Measurements from ENCODE around the gene TBC1D22A. TPM values are rescaled to one million over a fixed set of nuclear protein-coding genes. Genes with fewer than 3 reads are reported as not detected.

Gene TBC1D22A
- total and polyA plus RNA-seq, 10 of the 15 experiments (the other 5 are each of a cell fraction or from before 2014, with no cell fraction given): 0.63 to 44.7 (median 27.4) TPM

DNA sequence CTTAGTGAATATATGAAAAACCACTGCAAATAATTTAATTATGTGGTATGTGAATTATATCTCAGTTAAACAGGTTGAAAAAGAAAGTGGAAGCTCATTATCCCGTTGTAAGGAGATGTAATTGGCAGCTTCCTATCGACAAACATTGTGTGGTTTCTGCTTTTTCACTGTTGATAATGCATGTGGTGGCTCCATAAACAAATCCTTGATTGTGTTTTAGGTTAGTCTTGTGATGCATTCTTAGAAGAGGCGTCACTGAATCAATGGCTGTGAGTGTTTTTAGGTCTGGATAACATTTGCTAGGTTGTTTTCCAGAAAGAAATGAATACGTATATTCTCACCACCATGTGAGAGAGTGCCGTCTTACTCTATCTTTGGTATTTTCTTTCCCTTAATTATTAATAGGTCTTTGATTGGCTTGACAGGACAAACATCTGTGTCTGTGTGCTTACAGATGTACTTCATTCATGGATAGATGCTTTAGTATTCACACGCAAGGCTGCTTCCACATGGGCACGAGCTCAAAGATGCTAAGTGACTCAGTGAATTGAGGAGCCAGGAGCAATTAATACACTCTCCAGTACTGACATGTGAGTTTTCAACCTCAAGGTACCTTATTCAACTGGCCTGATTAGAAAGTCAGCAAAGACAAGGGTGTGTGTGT is 166.7 kb downstream of the TBC1D22A start:
- ChIA-PET RAD21 (ENCODE audit: unreplicated experiment) (no interaction called here), POLR2A (no interaction called here), CTCF (no interaction called here), SMC1A (ENCODE audit: uncharacterized antibody, unreplicated experiment) (no interaction called here)
- Histone ChIP-seq H2AFZ (ENCODE audit: control insufficient read depth, low read depth, low read length) (no peak overlapping the region), H3K36me3 (ENCODE audit: control insufficient read depth in 2 of 2, insufficient read depth in 2 of 2, low read length in 1 of 2) (peaks cover 2 to 28% of the 10 kb centered on the region in 2 experiments), H4K20me1 (ENCODE audit: control insufficient read depth, insufficient read depth) (no peaks in the 10 kb centered on the region), H3K27me3 (replicated peaks in 1 of 2; ENCODE audit: control insufficient read depth in 2 of 2, insufficient read depth in 2 of 2, low read length in 1 of 2) (no peaks in the 10 kb centered on the region), H3K27ac (ENCODE audit: control insufficient read depth, insufficient read depth) (no peak overlapping the region), H3K4me2 (ENCODE audit: control insufficient read depth, insufficient read depth) (no peak overlapping the region), H3K9me3 (replicated peaks; ENCODE audit: control insufficient read depth, insufficient read depth, low read length) (no peaks in the 10 kb centered on the region), H3K4me3 (no peak overlapping the region), H3K4me1 (ENCODE audit: control insufficient read depth, insufficient read depth, low read length) (peaks cover 20% of the 10 kb centered on the region), H3K79me2 (ENCODE audit: control insufficient read depth, insufficient read depth, low read length) (no peaks in the 10 kb centered on the region), H3K9ac (ENCODE audit: control insufficient read depth, insufficient read depth, low read length) (no peak overlapping the region)
- 69% methylated on average over 7 of the region's 7 CpGs for WGBS (ENCODE audit: insufficient coverage, insufficient replicate concordance, low lambda C conversion rate, missing lambda C conversion rate)
- intact Hi-C loops (cut with micrococcal nuclease; ENCODE audit: unreplicated experiment): no loop called here
- TF ChIP-seq ZNF217 (IDR thresholded peaks at IDR 0.05) (no peak), NFXL1 (IDR thresholded peaks at IDR 0.05; ENCODE audit: borderline replicate concordance) (no peak)
- TF ChIP-seq, protein P1, sequence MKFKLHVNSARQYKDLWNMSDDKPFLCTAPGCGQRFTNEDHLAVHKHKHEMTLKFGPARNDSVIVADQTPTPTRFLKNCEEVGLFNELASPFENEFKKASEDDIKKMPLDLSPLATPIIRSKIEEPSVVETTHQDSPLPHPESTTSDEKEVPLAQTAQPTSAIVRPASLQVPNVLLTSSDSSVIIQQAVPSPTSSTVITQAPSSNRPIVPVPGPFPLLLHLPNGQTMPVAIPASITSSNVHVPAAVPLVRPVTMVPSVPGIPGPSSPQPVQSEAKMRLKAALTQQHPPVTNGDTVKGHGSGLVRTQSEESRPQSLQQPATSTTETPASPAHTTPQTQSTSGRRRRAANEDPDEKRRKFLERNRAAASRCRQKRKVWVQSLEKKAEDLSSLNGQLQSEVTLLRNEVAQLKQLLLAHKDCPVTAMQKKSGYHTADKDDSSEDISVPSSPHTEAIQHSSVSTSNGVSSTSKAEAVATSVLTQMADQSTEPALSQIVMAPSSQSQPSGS (IDR thresholded peaks at IDR 0.05; ENCODE audit: low read length): no peak
- FAIRE-seq (no peak), DNase-seq (ENCODE audit: low read depth, low spot score) (no peak), ATAC-seq (no peak)
- no TSS peak for BruUV-seq (replicated peaks)
- in situ Hi-C loops (cut with MboI): no loop called here

DNA sequence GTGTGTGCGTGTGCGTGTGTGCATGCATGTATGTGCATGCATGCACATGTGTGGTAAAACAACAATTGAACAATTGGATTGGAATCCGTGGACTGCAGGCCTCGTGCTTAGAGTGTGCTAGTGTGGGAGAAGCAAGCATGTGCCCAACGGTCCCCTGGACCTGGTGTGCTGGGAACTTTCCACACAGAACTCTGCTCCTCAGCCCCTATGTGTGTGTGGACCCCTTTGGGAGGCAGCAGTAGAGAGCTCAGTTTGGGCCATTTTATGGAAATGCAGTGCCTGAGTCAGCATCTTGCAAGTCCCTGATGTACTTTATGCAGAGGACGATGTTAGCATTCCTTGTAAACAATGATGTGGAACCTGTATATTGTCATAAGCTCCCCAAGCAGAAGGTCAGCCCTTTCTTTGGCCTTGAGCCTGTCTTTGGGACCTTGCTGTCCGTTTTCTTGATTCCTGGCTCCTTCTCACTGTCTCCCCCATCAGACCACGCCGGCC is 167.3 kb downstream of the TBC1D22A start:
- Histone ChIP-seq H3K27ac (ENCODE audit: control insufficient read depth, insufficient read depth) (no peak overlapping the region), H3K36me3 (ENCODE audit: control insufficient read depth in 2 of 2, insufficient read depth in 2 of 2, low read length in 1 of 2) (peaks cover 2 to 30% of the 10 kb centered on the region in 2 experiments), H3K79me2 (ENCODE audit: control insufficient read depth, insufficient read depth, low read length) (peaks cover 2% of the 10 kb centered on the region; the same call in 1 of the 2 replicates), H3K4me1 (ENCODE audit: control insufficient read depth, insufficient read depth, low read length) (peaks cover 26% of the 10 kb centered on the region), H3K27me3 (replicated peaks in 1 of 2; ENCODE audit: control insufficient read depth in 2 of 2, insufficient read depth in 2 of 2, low read length in 1 of 2) (no peaks in the 10 kb centered on the region), H3K9ac (ENCODE audit: control insufficient read depth, insufficient read depth, low read length) (no peak overlapping the region), H3K4me2 (ENCODE audit: control insufficient read depth, insufficient read depth) (no peak overlapping the region), H3K4me3 (no peak overlapping the region), H4K20me1 (ENCODE audit: control insufficient read depth, insufficient read depth) (no peaks in the 10 kb centered on the region), H3K9me3 (replicated peaks; ENCODE audit: control insufficient read depth, insufficient read depth, low read length) (no peaks in the 10 kb centered on the region), H2AFZ (ENCODE audit: control insufficient read depth, low read depth, low read length) (no peak overlapping the region)
- no peak for DNase-seq (ENCODE audit: low read depth, low spot score)
- SMC1A ChIA-PET (ENCODE audit: uncharacterized antibody, unreplicated experiment): no interaction called here
- RAD21 ChIA-PET (ENCODE audit: unreplicated experiment): no interaction called here
- in situ Hi-C loops (cut with MboI): no loop called here
- ATAC-seq: no peak
- BruUV-seq (replicated peaks): no TSS peak
- CTCF ChIA-PET: no interaction called here
- no peak for FAIRE-seq
- intact Hi-C loops (cut with micrococcal nuclease; ENCODE audit: unreplicated experiment): no loop called here
- POLR2A ChIA-PET: no interaction called here
- 91% methylated on average over 9 of the region's 9 CpGs for WGBS (ENCODE audit: insufficient coverage, insufficient replicate concordance, low lambda C conversion rate, missing lambda C conversion rate)
- TF ChIP-seq BMI1 (IDR thresholded peaks at IDR 0.05; ENCODE audit: borderline replicate concordance) (no peak), NR2C1 (IDR thresholded peaks at IDR 0.05) (no peak), NFIC (IDR thresholded peaks at IDR 0.05; ENCODE audit: low read depth, low read length) (no peak), NR2F1 (conservative IDR thresholded peaks at IDR 0.05) (no peak), BACH1 (IDR thresholded peaks at IDR 0.05; ENCODE audit: borderline replicate concordance) (no peak), PAX8 (IDR thresholded peaks at IDR 0.05) (no peak)
- TF ChIP-seq, protein P2, sequence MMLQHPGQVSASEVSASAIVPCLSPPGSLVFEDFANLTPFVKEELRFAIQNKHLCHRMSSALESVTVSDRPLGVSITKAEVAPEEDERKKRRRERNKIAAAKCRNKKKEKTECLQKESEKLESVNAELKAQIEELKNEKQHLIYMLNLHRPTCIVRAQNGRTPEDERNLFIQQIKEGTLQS (IDR thresholded peaks at IDR 0.05; ENCODE audit: borderline replicate concordance, extremely low read depth, low read depth, low read length): no peak
- TF ChIP-seq, protein P3, sequence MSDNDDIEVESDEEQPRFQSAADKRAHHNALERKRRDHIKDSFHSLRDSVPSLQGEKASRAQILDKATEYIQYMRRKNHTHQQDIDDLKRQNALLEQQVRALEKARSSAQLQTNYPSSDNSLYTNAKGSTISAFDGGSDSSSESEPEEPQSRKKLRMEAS (IDR thresholded peaks at IDR 0.05; ENCODE audit: low read depth, low read length): no peak
- TF ChIP-seq, protein P4, sequence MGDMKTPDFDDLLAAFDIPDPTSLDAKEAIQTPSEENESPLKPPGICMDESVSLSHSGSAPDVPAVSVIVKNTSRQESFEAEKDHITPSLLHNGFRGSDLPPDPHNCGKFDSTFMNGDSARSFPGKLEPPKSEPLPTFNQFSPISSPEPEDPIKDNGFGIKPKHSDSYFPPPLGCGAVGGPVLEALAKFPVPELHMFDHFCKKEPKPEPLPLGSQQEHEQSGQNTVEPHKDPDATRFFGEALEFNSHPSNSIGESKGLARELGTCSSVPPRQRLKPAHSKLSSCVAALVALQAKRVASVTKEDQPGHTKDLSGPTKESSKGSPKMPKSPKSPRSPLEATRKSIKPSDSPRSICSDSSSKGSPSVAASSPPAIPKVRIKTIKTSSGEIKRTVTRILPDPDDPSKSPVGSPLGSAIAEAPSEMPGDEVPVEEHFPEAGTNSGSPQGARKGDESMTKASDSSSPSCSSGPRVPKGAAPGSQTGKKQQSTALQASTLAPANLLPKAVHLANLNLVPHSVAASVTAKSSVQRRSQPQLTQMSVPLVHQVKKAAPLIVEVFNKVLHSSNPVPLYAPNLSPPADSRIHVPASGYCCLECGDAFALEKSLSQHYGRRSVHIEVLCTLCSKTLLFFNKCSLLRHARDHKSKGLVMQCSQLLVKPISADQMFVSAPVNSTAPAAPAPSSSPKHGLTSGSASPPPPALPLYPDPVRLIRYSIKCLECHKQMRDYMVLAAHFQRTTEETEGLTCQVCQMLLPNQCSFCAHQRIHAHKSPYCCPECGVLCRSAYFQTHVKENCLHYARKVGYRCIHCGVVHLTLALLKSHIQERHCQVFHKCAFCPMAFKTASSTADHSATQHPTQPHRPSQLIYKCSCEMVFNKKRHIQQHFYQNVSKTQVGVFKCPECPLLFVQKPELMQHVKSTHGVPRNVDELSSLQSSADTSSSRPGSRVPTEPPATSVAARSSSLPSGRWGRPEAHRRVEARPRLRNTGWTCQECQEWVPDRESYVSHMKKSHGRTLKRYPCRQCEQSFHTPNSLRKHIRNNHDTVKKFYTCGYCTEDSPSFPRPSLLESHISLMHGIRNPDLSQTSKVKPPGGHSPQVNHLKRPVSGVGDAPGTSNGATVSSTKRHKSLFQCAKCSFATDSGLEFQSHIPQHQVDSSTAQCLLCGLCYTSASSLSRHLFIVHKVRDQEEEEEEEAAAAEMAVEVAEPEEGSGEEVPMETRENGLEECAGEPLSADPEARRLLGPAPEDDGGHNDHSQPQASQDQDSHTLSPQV (IDR thresholded peaks at IDR 0.05): no peak

Data from GM12878 (cell line).